AG08396 (cell line): ENCODE results near the gene NOPCHAP1.

ENCODE experiments used
- DNase-seq: peaks from one replicate; pipeline ENCODE4 v3.0.0; 2012; ENCODE audit warnings: low spot score, mixed read lengths

The NOPCHAP1 gene

GRCh38 chr12:105020241-105020962 lies 34.3 kb downstream of the NOPCHAP1 start:
- no peak for DNase-seq

- no peak for DNase-seq
Observed at GRCh38 chr12:105024928-105025327, 38.8 kb downstream of the NOPCHAP1 start.

- peak; percentile 34 for DNase-seq
Observed at GRCh38 chr12:105025890-105026289, 39.8 kb downstream of the NOPCHAP1 start.

GRCh38 chr12:105026411-105026810 lies 40.3 kb downstream of the NOPCHAP1 start:
- no peak for DNase-seq

- no peak for DNase-seq
Observed at GRCh38 chr12:105030820-105031807, 45.0 kb downstream of the NOPCHAP1 start.

- no peak for DNase-seq
Observed at GRCh38 chr12:105032703-105033357, 46.7 kb downstream of the NOPCHAP1 start.

- no peak for DNase-seq
Observed at GRCh38 chr12:105033851-105034250, 47.7 kb downstream of the NOPCHAP1 start.
